ENCODE measurements around the gene RAB19. TPM values are rescaled to one million over a fixed set of nuclear protein-coding genes. Genes with fewer than 3 reads are reported as not detected.

RAB19 gene, protein sequence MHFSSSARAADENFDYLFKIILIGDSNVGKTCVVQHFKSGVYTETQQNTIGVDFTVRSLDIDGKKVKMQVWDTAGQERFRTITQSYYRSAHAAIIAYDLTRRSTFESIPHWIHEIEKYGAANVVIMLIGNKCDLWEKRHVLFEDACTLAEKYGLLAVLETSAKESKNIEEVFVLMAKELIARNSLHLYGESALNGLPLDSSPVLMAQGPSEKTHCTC
- not detected for polyA plus RNA-seq (2013, experiment 1 of 2)
- not detected for polyA plus RNA-seq (2013, experiment 2 of 2)

DNA sequence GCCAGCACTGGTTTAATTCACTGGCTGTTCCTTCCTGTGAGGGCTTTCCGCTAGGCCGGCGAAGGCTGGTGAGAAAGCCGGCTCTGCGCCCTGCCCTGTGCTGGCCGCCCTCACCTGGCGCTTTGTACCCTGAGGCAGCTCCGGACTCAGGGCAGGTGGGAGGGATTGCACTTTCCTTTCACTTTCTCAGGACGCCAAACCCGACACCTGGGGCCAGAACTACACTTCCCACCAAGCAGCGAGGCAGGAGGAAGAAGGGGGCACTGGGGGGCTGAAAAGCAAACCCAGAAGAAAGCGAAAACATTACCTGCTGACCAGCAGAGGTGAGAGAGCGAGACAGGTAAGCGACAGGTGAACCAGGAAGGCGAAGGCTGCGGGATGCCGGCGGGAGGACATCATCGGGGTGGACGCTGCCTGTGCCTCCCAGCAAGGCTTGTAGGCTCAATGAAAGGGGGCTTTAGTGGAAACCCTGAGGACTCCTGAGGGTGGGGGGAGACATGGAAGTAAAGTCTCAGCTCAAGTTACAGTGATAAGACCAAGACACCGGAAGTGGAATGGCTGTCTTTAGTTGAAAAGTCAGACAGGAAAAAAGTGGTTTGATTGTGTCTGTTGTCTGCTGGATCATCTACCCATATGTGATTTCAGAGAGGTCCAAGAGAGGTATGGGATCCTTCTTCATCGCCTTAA, at the start of gene RAB19:
Gene RAB19 (plus strand): TSS at position 181 of the 687 bp plus-strand sequence. CDS start 3,589 bp downstream, outside the sequence.
- H3K14ac ChIP-seq (ENCODE audit: low read length in 2 of 2): no peak within 1 kb of the TSS
- no peak within 1 kb of the TSS for H3K9ac ChIP-seq (ENCODE audit: low read length)
- H3K27me3 ChIP-seq (ENCODE audit: control insufficient read depth in 1 of 2, insufficient read depth in 1 of 2, low read length in 2 of 2): peaks cover 0 to 14% of the 10 kb centered on the region in 2 experiments
- H2BK120ac ChIP-seq (ENCODE audit: low read depth, low read length): no peak within 1 kb of the TSS
- H2AFZ ChIP-seq (ENCODE audit: low read depth, low read length): peak within 1 kb of the TSS; percentile 2
- DNase-seq: no peak
- H3K4me3 ChIP-seq (ENCODE audit: insufficient read depth in 1 of 2, low read depth in 1 of 2, low read length in 2 of 2): peak within 1 kb of the TSS; percentile 8 to 39
- peak within 1 kb of the TSS; percentile 36 for H4K8ac ChIP-seq (ENCODE audit: low read length)
- H3K4me1 ChIP-seq (ENCODE audit: control insufficient read depth, insufficient read depth, low read depth, low read length): peaks cover 14% of the 10 kb centered on the region
- H3K4me2 ChIP-seq (ENCODE audit: low read length, poor library complexity, severe bottlenecking): peak within 1 kb of the TSS; percentile 37
- H2BK5ac ChIP-seq (ENCODE audit: low read depth, low read length, poor library complexity, severe bottlenecking): peak within 1 kb of the TSS; percentile 68
- H3K4ac ChIP-seq (ENCODE audit: low read depth in 1 of 2, low read length in 2 of 2): no peak within 1 kb of the TSS
- H4K91ac ChIP-seq (ENCODE audit: low read length): peak within 1 kb of the TSS; percentile 28
- H3K23ac ChIP-seq (ENCODE audit: low read length in 2 of 2): peak within 1 kb of the TSS in 1 of 2 experiments; percentile 81
- no peaks in the 10 kb centered on the region for H3K79me1 ChIP-seq (replicated peaks; ENCODE audit: low read length, poor library complexity, severe bottlenecking)
- H3K18ac ChIP-seq (ENCODE audit: low read depth in 1 of 2, low read length in 2 of 2): peak within 1 kb of the TSS in 1 of 2 experiments; percentile 53
- H2BK15ac ChIP-seq (ENCODE audit: low read depth, poor library complexity, severe bottlenecking): no peak within 1 kb of the TSS
- 15% methylated on average over 19 of the region's 22 CpGs for WGBS
- H3K36me3 ChIP-seq (ENCODE audit: control insufficient read depth in 1 of 2, insufficient read depth in 2 of 2, low read depth in 1 of 2, low read length in 2 of 2): no peaks in the 10 kb centered on the region
- H2AK5ac ChIP-seq (ENCODE audit: low read length, severe bottlenecking): peak within 1 kb of the TSS; percentile 63
- peak within 1 kb of the TSS in 1 of 2 experiments; percentile 25 for H2BK12ac ChIP-seq (ENCODE audit: low read length in 2 of 2)
- peak within 1 kb of the TSS; percentile 96 for H3K27ac ChIP-seq (ENCODE audit: low read length, poor library complexity, severe bottlenecking)
- no peaks in the 10 kb centered on the region for H3K9me3 ChIP-seq (ENCODE audit: control insufficient read depth, low read length)

DNA sequence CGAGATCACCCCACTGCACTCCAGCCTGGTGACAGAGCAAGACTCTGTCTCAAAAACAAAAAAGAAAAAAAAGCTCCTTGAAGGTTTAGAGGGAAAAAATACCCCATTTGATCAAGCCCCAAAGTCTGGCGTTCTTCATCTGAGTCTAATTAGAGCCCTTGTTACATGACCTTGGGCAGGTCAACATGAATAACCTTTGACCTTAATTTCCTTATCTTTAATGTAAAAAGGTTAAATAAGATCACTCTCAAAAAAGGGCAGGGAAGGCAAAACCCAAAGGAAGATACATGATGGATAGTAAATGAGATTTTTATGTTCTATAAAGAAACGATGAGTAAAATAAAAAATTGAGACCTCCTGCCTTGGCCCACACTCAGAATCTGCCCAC, 45.8 kb upstream of the RAB19 start:
- H3K23ac ChIP-seq (ENCODE audit: low read length in 2 of 2): no peak overlapping the region
- no peak overlapping the region for H3K9ac ChIP-seq (ENCODE audit: low read length)
- H2BK12ac ChIP-seq (ENCODE audit: low read length in 2 of 2): no peak overlapping the region
- no peak overlapping the region for H4K8ac ChIP-seq (ENCODE audit: low read length)
- no peak overlapping the region for H3K4ac ChIP-seq (ENCODE audit: low read depth in 1 of 2, low read length in 2 of 2)
- H2BK120ac ChIP-seq (ENCODE audit: low read depth, low read length): no peak overlapping the region
- H3K4me2 ChIP-seq (ENCODE audit: low read length, poor library complexity, severe bottlenecking): no peak overlapping the region
- H3K36me3 ChIP-seq (ENCODE audit: control insufficient read depth in 1 of 2, insufficient read depth in 2 of 2, low read depth in 1 of 2, low read length in 2 of 2): peaks cover 34 to 37% of the 10 kb centered on the region in 2 experiments
- no peak overlapping the region for H3K4me3 ChIP-seq (ENCODE audit: insufficient read depth in 1 of 2, low read depth in 1 of 2, low read length in 2 of 2)
- no peak overlapping the region for H4K91ac ChIP-seq (ENCODE audit: low read length)
- DNase-seq: no peak
- no peak overlapping the region for H2AFZ ChIP-seq (ENCODE audit: low read depth, low read length)
- no peak overlapping the region for H3K14ac ChIP-seq (ENCODE audit: low read length in 2 of 2)
- no peak overlapping the region for H2BK15ac ChIP-seq (ENCODE audit: low read depth, poor library complexity, severe bottlenecking)
- no peaks in the 10 kb centered on the region for H3K9me3 ChIP-seq (ENCODE audit: control insufficient read depth, low read length)
- no peaks in the 10 kb centered on the region for H3K27me3 ChIP-seq (ENCODE audit: control insufficient read depth in 1 of 2, insufficient read depth in 1 of 2, low read length in 2 of 2)
- H2BK5ac ChIP-seq (ENCODE audit: low read depth, low read length, poor library complexity, severe bottlenecking): no peak overlapping the region
- no peak overlapping the region for H3K27ac ChIP-seq (ENCODE audit: low read length, poor library complexity, severe bottlenecking)
- H3K79me1 ChIP-seq (replicated peaks; ENCODE audit: low read length, poor library complexity, severe bottlenecking): peaks cover 11% of the 10 kb centered on the region
- H2AK5ac ChIP-seq (ENCODE audit: low read length, severe bottlenecking): no peak overlapping the region
- no peaks in the 10 kb centered on the region for H3K4me1 ChIP-seq (ENCODE audit: control insufficient read depth, insufficient read depth, low read depth, low read length)
- no peak overlapping the region for H3K18ac ChIP-seq (ENCODE audit: low read depth in 1 of 2, low read length in 2 of 2)
- 100% methylated on average over 3 of the region's 3 CpGs for WGBS

DNA sequence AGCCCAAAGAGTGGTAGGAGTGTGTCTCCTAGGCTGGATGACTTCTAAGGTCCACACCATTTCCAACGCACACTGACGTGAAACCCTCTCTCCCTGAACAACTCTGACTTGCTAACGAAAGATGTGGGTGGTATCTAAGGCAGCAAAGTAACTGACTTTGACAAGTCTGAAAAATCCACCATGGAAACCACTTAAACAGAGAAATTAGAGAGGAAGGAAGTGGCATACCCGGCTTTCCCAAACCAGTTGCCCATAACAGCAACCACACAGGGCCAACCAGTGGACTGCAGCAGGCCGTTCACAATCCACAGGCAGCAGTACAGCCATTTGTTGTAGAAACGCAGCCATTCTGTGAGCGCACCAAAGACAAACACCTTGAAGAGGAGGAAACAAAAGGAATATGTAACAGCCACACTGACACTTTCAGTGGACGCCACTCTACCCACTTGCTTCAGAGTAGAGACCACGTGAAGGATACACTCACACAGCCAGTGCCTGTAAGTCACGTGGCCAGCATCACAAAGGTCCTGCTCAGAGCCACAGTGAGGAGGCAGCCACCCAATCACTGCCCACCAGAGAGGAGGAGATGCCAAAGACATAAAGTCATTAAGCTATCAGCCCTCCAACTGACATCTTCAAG, 45.3 kb upstream of the RAB19 start:
- no peaks in the 10 kb centered on the region for H3K9me3 ChIP-seq (ENCODE audit: control insufficient read depth, low read length)
- H2AFZ ChIP-seq (ENCODE audit: low read depth, low read length): no peak overlapping the region
- H3K14ac ChIP-seq (ENCODE audit: low read length in 2 of 2): no peak overlapping the region
- H2BK120ac ChIP-seq (ENCODE audit: low read depth, low read length): no peak overlapping the region
- H4K8ac ChIP-seq (ENCODE audit: low read length): no peak overlapping the region
- peaks cover 11% of the 10 kb centered on the region for H3K79me1 ChIP-seq (replicated peaks; ENCODE audit: low read length, poor library complexity, severe bottlenecking)
- H3K23ac ChIP-seq (ENCODE audit: low read length in 2 of 2): no peak overlapping the region
- no peak overlapping the region for H3K4ac ChIP-seq (ENCODE audit: low read depth in 1 of 2, low read length in 2 of 2)
- no peak overlapping the region for H2AK5ac ChIP-seq (ENCODE audit: low read length, severe bottlenecking)
- no peak overlapping the region for H4K91ac ChIP-seq (ENCODE audit: low read length)
- no peaks in the 10 kb centered on the region for H3K4me1 ChIP-seq (ENCODE audit: control insufficient read depth, insufficient read depth, low read depth, low read length)
- no peaks in the 10 kb centered on the region for H3K27me3 ChIP-seq (ENCODE audit: control insufficient read depth in 1 of 2, insufficient read depth in 1 of 2, low read length in 2 of 2)
- no peak overlapping the region for H3K18ac ChIP-seq (ENCODE audit: low read depth in 1 of 2, low read length in 2 of 2)
- 97% methylated on average over 10 of the region's 10 CpGs for WGBS
- peaks cover 31 to 34% of the 10 kb centered on the region in 2 experiments for H3K36me3 ChIP-seq (ENCODE audit: control insufficient read depth in 1 of 2, insufficient read depth in 2 of 2, low read depth in 1 of 2, low read length in 2 of 2)
- no peak overlapping the region for H3K27ac ChIP-seq (ENCODE audit: low read length, poor library complexity, severe bottlenecking)
- H2BK12ac ChIP-seq (ENCODE audit: low read length in 2 of 2): no peak overlapping the region
- no peak overlapping the region for H2BK15ac ChIP-seq (ENCODE audit: low read depth, poor library complexity, severe bottlenecking)
- H3K9ac ChIP-seq (ENCODE audit: low read length): no peak overlapping the region
- no peak overlapping the region for H3K4me2 ChIP-seq (ENCODE audit: low read length, poor library complexity, severe bottlenecking)
- H2BK5ac ChIP-seq (ENCODE audit: low read depth, low read length, poor library complexity, severe bottlenecking): no peak overlapping the region
- no peak overlapping the region for H3K4me3 ChIP-seq (ENCODE audit: insufficient read depth in 1 of 2, low read depth in 1 of 2, low read length in 2 of 2)
- DNase-seq: no peak

- no peak overlapping the region for H3K4me2 ChIP-seq (ENCODE audit: low read length, poor library complexity, severe bottlenecking)
- H2BK5ac ChIP-seq (ENCODE audit: low read depth, low read length, poor library complexity, severe bottlenecking): no peak overlapping the region
- H4K8ac ChIP-seq (ENCODE audit: low read length): no peak overlapping the region
- H3K27me3 ChIP-seq (ENCODE audit: control insufficient read depth in 1 of 2, insufficient read depth in 1 of 2, low read length in 2 of 2): no peaks in the 10 kb centered on the region
- no peak overlapping the region for H2AFZ ChIP-seq (ENCODE audit: low read depth, low read length)
- H4K91ac ChIP-seq (ENCODE audit: low read length): no peak overlapping the region
- H3K18ac ChIP-seq (ENCODE audit: low read depth in 1 of 2, low read length in 2 of 2): no peak overlapping the region
- H2AK5ac ChIP-seq (ENCODE audit: low read length, severe bottlenecking): no peak overlapping the region
- H3K4me1 ChIP-seq (ENCODE audit: control insufficient read depth, insufficient read depth, low read depth, low read length): no peaks in the 10 kb centered on the region
- no peak overlapping the region for H2BK12ac ChIP-seq (ENCODE audit: low read length in 2 of 2)
- no peak overlapping the region for H3K14ac ChIP-seq (ENCODE audit: low read length in 2 of 2)
- WGBS: 97% methylated on average over 6 of the region's 6 CpGs
- no peak overlapping the region for H2BK15ac ChIP-seq (ENCODE audit: low read depth, poor library complexity, severe bottlenecking)
- H3K36me3 ChIP-seq (ENCODE audit: control insufficient read depth in 1 of 2, insufficient read depth in 2 of 2, low read depth in 1 of 2, low read length in 2 of 2): peaks cover 17 to 26% of the 10 kb centered on the region in 2 experiments
- no peaks in the 10 kb centered on the region for H3K9me3 ChIP-seq (ENCODE audit: control insufficient read depth, low read length)
- peaks cover 11% of the 10 kb centered on the region for H3K79me1 ChIP-seq (replicated peaks; ENCODE audit: low read length, poor library complexity, severe bottlenecking)
- H3K23ac ChIP-seq (ENCODE audit: low read length in 2 of 2): no peak overlapping the region
- no peak for DNase-seq
- H3K9ac ChIP-seq (ENCODE audit: low read length): no peak overlapping the region
- no peak overlapping the region for H3K4me3 ChIP-seq (ENCODE audit: insufficient read depth in 1 of 2, low read depth in 1 of 2, low read length in 2 of 2)
- no peak overlapping the region for H2BK120ac ChIP-seq (ENCODE audit: low read depth, low read length)
- no peak overlapping the region for H3K4ac ChIP-seq (ENCODE audit: low read depth in 1 of 2, low read length in 2 of 2)
- no peak overlapping the region for H3K27ac ChIP-seq (ENCODE audit: low read length, poor library complexity, severe bottlenecking)
These were observed 43.1 kb upstream of the RAB19 start for GRCh38 chr7:140360697-140361229.

Data from mesenchymal stem cell (in vitro differentiated cells and primary cell).